HG02623 (cell line): ENCODE data around the gene TFDP1.

Experiments
- ATAC-seq: cut with Tn5 transposase; IDR thresholded peaks from one replicate; pipeline ENCODE4 v1.9.1; 2021; ENCODE audit warnings: moderate library complexity; ENCODE audit not compliant: unreplicated experiment

TFDP1 gene

DNA sequence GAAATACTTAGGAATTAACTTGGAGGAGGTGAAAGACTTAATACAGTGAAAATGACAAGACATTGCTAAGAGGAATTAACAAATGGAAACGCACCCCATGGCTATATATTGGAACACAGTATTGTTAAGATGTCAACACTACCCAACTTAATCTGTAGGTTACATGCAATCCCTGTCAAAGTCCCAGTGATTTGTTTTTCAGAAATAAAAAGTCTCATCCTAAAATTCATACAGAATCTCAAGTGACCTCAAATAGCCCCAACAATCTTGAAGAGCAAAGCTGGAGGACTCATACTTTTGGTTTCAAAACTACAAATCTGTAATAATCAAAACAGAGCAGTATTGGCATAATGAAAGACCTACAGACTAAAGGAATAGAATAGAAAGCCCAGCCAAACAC, 60.2 kb downstream of the TFDP1 start:
- no peak for ATAC-seq

DNA sequence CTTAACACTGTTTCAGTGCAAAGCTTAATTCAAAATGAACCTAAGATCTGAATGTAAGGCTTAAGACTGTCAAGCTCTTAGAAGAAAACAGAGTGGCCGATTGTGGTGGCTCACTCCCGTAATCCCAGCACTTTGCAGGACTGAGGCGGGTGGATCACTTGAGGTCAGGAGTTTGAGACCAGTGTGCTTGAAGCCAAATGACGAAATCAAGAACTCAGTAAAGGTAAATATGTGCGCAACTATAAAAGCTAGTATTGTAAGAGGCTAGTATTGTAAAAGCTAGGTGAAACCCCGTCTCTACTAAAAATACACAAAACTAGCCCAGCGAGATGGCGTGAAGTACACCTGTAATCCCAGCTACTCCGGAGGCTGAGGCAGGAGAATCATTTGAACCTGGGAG, 60.8 kb downstream of the TFDP1 start:
- no peak for ATAC-seq

DNA sequence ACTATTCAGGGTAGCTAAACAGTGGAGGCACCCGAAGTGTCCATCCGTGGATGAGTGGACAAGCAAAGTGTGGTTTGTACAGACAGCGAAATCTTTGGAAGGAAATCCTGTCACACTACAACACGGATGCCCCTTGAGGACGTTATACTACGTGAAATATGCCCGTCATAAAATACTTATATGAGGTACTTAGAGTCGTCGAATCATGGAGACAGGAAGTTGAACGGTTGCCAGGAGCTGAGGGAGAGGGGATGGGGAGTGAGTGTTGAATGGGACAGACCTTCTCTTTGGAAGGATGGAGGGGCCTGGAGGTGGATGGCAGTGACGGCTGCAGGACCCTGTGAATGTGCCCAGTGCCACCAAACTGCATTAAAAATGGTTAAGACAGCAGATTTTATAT, 61.8 kb downstream of the TFDP1 start:
- no peak for ATAC-seq

DNA sequence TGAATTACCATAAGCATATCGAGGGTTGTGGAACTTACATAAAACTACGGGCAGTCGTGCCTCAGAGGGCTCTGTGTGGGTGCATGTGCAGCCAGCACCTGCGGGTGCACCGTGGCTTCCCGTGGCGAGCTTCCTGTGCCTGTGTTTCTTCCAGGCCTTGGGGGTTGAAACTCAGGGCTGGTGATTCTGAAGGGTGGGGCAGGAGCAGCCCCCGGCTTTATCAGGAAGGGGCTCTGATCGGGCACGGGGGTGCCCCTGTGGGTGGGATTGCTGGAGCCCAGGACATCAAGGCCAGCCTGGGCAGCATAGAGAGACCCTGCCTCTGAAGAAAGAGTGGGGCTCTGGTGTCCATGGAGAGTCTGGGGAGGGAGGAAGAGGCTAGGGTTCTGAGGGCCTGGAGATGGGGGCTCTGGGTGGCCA, 62.4 kb downstream of the TFDP1 start:
- no peak for ATAC-seq

DNA sequence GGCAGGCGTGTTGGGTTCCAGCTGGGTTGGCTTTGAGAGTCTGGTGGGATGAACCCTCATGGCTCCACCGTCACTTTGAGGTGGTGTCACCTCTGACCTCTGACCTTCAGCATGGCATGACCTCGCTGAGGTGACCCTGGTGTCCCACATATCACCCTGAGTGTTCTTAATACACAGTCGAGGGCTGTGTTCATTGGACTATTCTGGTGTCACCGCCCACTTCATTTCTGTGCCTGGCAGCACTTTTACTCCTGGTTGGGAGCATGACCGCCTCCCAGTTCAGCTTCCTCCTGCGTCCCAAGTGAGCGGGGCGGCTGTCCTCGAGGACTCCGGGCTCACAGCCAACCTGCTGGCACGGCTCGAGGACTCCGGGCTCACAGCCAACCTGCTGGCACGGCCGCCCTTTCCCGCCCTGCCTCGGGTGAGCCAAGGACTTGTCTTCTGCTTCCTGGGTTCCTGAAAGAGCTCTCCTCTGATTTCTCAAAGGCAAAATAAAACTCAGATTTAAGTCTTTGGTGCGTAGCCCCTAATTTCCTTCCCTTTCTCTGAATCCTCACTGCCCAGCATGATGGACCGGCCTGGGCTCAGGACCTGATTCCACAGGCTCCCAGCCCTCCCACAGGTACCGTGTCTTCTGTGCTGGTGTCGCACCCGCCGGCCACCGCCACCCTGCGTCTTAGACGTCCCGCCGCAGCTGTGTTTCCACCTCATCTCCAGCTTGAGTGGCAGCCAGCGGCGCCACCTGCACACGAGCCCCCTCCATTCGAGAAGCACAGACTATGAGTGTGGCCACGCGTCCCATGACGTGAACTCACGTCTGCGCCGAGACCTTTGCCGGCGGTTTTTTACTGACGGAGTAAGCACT, 63.0 kb downstream of the TFDP1 start:
- no peak for ATAC-seq

DNA sequence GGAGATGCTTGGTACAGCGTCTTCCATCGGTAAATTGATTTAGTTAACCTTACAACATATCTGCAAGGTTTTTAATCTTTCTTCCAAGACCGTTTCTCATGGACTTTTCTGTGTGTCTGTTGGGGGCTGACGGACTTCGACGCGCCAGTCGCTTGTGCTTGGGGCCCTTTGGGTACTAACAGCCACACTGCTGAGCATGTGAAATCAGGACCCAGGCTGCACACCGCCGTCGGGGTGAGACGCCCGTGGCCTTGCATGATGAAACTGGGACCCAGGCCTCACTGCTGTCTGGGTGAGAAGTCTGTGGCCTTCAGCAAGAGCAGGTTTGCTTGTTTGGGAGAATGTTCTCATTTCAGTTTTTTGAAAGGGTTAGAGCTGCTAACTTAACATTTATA, 63.7 kb downstream of the TFDP1 start:
- no peak for ATAC-seq

DNA sequence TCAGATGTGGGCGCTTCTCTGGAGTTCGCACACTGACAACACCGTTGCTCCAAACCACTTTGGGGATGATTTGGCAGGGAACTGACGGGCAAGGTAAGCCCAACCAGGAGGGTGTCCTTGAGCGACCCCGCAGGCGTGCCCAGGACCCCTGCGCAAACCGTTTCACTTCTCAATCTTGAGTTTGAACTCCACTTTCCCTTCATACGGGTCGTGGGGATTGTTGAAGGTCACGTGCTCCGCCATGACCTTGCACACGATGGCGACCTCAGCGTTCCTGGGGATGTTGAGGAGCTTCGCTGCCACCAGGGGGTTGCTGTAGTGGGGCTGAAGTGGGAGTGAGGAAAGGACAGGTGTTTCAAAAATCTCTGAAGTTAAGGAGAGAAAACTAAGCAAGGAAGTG, 64.7 kb downstream of the TFDP1 start:
- no peak for ATAC-seq

DNA sequence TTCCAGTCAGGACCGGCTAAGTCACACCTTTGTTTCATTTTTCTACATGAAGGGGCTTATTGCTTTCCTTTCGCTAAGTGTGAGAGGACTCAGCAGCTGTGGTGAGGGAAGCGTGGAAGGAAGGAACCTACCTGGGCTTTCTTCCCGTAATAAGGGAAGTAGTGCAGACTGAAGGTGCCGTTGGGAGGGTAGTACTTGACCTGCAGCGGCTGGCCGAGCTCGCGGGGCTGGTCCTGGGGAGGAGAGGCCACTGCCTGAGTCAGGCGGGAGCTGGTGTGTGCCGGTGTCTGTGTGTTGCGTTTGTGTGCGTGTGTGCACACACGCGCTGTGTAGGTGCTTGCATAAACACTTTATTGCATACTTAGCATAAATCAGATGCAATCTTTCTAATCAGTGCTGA, 65.7 kb downstream of the TFDP1 start:
- no peak for ATAC-seq

DNA sequence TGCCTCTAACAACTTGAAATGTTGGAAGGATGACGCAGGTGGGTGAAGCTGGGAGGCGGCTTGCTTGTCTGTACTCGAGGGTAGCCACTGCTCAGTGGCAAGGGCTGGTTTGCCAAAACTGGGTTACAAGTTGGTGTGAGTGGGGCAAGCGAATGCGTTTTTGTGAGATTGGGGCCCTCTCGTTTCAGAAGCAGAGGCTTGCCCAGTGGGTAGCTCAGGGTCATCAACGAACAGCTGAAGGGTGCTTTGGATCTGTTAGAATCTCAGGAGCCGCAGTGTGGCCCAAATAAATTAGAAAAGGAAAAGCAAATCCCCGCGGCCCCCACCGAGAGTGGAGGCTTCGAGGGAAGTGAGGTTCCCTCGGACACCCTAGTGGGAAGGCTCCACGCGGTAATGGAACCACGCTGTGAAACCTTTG, 66.2 kb downstream of the TFDP1 start:
- ATAC-seq, result no peak

DNA sequence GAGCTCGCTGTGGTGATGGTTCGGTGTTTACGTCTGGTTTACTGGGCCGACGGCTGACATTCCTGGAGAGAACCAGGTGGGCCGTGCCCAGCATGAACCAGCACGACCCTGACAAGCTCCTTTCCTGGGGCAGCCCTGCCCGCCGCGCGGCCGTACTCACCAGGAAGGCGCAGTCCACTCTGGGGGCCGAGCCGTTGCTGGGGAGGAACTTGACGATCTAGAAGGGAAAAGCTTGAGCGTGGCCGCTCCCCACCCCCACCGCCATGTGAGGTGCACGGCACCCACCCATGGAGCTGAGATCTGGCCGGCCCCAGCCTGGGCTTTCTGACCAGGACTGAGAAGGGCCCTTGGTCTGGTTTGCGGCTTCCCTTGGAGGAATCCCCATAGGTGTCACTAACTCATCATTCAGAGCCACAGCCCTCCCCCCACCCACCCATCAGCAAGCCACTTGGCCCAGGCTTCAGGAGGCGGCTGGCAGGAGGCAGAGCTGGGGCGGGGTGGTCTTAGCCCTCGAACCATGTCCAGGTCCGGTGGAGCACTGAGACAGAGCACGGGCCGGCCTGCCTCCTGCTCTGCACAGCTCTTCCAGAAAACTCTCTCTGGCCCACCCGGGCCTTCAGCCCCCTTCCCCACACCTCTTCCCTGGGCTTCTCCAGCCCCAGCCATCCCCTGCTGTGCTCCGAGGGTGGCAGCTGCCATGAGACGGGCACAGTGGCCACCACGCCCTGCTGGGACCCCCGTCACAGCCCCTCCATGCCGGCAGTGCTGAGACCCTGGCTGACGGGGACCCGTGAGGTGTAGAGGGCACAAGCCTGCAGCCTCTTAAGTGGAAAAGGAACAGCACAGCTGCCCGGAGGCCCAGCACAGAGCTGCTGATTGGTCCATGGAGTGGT, 67.2 kb downstream of the TFDP1 start:
- no peak for ATAC-seq

DNA sequence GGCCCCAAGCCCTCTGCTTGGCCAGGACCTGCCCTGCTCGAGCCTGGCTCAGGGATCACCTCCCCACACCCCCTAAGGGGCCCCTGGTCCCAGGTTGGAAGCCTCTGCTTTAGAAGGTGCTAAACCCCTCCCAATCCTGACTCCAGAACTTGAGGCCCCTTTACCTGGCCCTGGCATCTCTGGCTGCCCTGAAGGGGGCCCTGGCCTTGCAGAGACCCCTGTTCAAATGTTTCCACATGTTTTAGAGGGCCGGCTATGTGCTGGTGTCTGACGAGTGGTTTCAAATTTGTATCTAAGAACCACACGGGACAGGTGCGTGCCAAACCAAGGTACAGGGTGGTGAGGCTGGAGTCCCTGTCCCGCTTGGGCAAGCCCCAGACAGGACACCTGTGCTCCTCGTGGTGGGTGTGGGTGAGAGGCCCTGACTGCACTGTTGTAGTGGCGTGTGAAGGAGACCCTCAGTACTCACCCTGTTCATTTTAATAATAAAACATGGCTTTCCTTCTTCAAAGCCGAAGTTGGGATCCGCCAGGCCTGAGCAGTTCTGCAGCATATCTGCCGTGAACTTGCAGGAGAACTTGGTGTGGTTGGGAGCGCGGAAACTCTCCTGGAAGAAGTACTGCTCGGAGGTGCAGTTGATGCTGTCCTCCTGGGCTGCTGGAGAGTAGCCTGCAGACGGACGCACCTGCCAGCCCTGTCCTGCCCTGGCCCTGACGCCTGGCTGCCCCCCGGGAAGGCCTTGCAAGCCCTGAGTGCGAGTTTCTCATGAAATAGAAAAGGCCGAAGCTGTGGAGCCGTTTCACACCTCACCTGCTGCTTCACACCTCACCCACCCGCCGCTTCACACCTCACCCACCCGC, 68.1 kb downstream of the TFDP1 start:
- no peak for ATAC-seq

DNA sequence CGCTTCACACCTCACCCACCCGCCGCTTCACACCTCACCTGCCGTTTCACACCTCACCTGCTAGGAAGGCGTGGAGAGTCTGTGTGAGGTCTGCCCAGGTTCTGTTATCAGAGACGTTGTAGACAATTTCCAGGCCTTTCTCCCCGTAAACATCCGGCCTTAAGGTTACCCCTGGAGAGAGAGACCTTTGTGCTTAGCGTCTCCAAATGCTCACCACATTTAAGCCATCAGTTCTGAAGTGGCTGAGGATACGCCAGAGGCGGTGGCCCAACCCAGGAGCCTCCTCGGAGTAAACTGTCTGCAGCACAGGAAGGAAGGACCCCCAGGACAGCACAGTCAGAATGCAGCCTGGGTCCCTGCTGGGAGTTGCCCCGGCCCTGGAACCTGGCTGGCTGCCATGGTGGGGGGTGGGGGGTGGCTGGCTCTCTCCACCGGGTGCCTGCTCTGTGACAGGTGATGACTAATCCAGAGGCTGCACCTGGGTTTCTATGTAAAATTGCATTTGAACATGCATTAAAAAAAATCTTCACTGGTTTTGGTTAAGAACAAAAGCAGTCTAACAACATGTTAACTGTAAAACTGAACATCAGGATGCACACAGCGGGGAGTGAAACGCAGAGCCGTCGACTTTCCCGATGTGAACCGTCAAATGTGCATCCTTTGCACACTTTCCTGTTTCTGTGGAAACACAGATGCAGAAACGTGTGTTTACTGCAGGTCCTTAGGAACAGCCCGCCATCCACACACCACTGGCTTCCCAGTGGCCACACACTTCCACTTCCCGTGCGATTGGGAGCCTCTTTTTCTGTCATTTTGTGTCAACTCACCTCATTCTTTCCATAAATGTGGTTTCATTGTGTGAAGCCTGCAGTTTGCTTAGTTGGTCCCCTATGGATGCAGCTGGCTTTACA, 69.0 kb downstream of the TFDP1 start:
- no peak for ATAC-seq

DNA sequence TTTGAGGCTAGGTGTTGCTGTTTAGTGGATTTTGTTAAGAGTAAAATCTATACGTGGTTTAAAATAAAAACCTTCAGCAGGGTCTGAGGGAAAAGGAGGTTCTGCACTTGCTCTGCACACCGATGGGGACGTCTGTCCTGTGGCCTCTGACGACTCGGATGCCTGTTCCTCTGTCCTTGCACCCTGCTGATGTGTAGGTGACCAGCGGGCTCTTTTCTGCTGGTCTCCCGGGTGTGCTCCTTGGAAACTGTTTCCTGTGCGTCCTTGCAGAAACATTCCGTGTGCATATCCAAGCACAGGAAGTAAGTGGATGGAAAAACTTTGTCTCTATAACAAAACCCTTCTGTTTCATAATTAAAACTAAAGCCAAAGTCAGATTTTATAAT, 69.6 kb downstream of the TFDP1 start:
- ATAC-seq, result no peak

DNA sequence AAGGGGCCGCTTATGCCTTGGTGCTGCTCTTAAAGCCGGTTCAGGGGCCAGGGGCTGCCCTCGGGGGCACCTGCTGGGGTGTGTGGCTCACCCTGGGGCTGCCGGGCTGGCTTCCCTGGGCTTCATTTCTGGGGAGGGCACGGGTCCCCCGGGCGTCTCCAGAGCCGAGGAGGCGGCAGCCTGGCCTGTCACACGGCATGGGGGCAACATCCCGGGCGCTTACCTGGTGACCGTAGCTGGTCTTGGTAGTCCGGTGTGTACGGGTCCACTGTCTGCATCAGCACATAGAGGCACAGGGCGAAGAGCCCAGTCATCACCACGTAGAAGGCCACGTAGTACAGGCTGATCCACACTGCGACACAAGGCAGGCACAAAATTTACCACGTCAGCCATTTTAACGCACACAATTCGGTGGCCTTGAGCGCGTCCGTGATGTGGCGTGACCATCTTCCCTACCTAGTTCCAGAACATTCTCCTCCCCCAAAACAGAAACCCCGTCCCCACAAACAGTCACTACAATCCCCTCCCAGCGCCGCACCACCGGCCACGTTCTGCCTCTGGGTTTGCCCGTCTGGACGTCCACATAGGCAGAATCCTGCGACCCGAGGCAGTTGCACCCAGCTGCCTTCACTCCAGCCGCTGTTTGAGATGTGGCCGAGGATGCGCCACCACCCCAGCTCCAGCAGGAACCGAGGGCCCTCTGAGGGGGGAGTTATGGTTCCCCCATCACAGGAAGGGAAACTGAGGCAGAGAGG, 70.2 kb downstream of the TFDP1 start:
- ATAC-seq, result no peak

DNA sequence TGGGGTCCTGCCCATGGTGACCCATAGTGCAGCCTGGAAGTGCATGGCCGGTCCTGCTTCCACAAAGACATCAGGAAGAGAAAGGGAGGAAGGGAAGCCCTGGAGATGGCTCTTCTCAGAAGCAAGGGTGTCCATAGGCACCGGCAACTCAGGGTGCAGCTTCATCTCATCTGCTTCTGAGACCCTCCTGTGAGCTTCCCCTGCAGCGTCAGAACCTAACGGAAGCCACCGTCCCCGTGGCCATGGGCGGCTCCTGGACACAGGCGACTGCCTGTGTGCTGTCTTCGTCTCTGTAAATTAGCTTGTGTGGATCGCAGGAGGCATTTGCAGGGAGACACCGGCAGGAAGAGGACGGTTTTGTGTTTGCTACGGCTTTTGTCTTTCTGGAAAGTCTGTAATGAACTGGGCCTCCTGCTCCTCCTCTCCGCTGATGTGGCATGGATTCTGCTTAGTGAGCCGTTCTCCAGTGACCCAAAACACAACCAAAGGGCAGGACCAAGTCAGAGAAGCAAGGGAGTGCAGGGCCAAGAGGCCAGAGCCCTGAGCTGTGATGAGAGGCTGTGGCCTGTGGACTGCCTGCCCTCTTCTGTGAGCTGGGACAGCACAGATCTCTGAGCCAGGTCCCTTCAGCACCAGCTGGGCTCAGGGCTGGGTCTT, 70.9 kb downstream of the TFDP1 start:
- ATAC-seq, result no peak

DNA sequence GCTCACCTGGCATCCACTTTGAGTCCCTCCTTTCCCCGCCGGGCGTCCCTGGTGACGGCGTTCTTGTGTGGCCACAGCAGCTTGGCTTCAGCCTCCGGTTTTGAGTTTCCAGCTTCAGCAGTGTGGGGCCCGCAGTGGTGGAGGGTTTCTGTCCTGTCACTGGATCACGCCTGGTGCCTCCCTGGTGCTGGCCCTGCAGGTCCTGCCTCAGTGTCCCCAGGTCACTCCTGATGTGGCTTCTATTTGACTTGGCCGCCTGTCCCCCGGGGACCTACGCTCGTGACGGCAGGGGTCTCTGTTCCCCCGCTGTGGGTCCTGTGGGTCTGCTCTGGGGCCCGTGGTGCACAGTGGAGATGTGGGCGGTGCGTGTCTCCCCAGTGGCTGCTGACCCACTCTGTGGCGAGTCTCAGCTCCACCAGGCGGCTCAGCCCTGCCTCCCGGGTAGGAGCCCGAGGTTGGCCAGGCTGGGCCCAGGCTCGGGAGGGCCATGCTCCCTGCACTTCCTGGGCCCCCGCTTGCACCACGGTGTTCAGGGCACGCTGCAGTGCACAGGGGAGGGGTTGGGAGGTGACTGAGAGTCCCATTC, 71.5 kb downstream of the TFDP1 start:
- ATAC-seq, result no peak

DNA sequence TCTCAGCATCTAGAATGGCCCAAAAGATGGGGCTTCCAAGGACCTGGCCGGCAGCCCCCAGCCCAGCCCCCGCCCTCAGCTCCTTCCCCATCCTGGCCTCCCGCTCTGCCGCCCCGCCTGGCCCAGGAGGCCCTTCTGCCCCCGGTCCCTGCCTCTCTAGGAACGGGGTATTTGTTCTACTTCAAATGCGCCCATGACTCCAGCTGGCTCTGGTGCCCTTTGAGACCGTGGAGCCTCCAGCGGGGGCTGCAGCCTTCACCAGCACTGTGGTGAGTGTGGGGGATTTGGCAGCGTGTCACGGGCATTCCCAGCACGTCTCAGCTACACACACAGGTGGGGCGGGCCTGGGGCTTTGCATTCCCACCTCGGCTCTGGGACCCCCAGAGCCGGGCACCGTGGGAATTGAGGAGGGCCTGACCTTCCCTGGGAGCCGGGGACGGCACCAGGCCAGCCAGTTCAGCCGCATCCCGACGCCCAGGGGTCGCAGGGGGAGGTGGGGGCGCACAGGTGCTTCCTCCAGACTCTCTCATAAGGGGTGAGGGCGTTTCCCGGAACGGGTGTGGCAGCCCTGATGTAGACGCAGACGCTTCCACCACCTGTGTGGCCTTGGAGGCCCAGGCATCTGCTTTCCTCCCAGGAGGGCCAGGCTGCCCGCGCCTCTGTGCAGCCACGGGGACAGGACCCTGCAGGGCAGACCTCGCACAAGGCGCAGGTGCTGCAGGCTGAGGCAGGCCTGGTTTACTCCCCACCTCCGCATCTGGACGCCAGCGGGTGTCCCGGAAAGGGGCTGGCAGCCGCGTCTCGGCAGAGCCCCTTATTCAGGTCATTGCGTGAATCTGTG, 72.5 kb downstream of the TFDP1 start:
- no peak for ATAC-seq
